Adrenal gland (tissue), 5 donors: Measurements from ENCODE around the gene MAPK4.

Source experiments
- POLR2A ChIP-seq, 2 donors: fragments of 450-650 bp; IDR thresholded peaks; one replicate each; pipeline ENCODE4 v1.6.1; 2017; ENCODE audit warnings: antibody characterized with exemption in 2 of 2, mild to moderate bottlenecking in 2 of 2, moderate library complexity in 1 of 2
- TF ChIP-seq, protein P1 (sequence below), 6 experiments: fragments of 450-650 bp in 4 of 6; fragments of 200-600 bp in 2 of 6; sonication (generic) in 1 of 6; IDR thresholded peaks; 1 replicate in 5 of 6; 2 replicates in 1 of 6; pipeline versions ENCODE4 v1.5.1 to v1.8.0; 2016 to 2021; ENCODE audit warnings: antibody characterized with exemption in 6 of 6, mild to moderate bottlenecking in 2 of 6, moderate library complexity in 1 of 6
- donor health status: DM: no; HTN: no; CAD: no.

- no peak for TF ChIP-seq POLR2A (IDR thresholded peaks at IDR 0.05)
- TF ChIP-seq, protein P1, sequence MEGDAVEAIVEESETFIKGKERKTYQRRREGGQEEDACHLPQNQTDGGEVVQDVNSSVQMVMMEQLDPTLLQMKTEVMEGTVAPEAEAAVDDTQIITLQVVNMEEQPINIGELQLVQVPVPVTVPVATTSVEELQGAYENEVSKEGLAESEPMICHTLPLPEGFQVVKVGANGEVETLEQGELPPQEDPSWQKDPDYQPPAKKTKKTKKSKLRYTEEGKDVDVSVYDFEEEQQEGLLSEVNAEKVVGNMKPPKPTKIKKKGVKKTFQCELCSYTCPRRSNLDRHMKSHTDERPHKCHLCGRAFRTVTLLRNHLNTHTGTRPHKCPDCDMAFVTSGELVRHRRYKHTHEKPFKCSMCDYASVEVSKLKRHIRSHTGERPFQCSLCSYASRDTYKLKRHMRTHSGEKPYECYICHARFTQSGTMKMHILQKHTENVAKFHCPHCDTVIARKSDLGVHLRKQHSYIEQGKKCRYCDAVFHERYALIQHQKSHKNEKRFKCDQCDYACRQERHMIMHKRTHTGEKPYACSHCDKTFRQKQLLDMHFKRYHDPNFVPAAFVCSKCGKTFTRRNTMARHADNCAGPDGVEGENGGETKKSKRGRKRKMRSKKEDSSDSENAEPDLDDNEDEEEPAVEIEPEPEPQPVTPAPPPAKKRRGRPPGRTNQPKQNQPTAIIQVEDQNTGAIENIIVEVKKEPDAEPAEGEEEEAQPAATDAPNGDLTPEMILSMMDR (IDR thresholded peaks at IDR 0.05): no peak
Observed at GRCh38 chr18:50562686-50563085, 2.8 kb downstream of the MAPK4 start.
